Measurements from ENCODE around the gene MAD2L2. TPM values are rescaled to one million over a fixed set of nuclear protein-coding genes. Genes with fewer than 3 reads are reported as not detected.
A peak's percentile ranks its signal among the peaks of the same experiment; 100 is the strongest.

The MAD2L2 gene
- total RNA-seq (ENCODE audit: unreplicated experiment) = 28.0 TPM
- long read RNA-seq, transcript MAD2L2-207 (9 exons, 1,118 nt) = major isoform, 15 of 22 reads
- long read RNA-seq, partial matches to known transcripts = 2 of 22 reads
- long read RNA-seq, other reads (novel, unspliced or antisense) = 1 of 22 reads

- H3K9me3 Mint-ChIP-seq (ENCODE audit: unreplicated experiment) = no peaks in the 10 kb centered on the region
- no peak within 1 kb of the TSS for H3K27ac Mint-ChIP-seq (ENCODE audit: unreplicated experiment)
- TF ChIP-seq CTCF (IDR thresholded peaks at IDR 0.05; ENCODE audit: unreplicated experiment) = no peak
- H3K36me3 Mint-ChIP-seq (ENCODE audit: low read depth, unreplicated experiment) = no peaks in the 10 kb centered on the region
- peaks cover 2% of the 10 kb centered on the region for H3K4me1 Mint-ChIP-seq (ENCODE audit: unreplicated experiment)
- H3K4me3 Mint-ChIP-seq (ENCODE audit: unreplicated experiment) = peak within 1 kb of the TSS; percentile 94
- DNase-seq (ENCODE audit: low spot score) = peak; percentile 77
- peaks cover 8% of the 10 kb centered on the region for H3K27me3 Mint-ChIP-seq (ENCODE audit: unreplicated experiment)
These were observed at the start of gene MAD2L2 for GRCh38 chr1:11681071-11681771. Gene MAD2L2, minus strand, starts transcription at chr1:11681148. Its CDS starts 547 bp downstream, at chr1:11680601.

GRCh38 chr1:11730429-11730891 is 49.5 kb upstream of the MAD2L2 start:
- peak; percentile 28 for DNase-seq (ENCODE audit: low spot score)
- Mint-ChIP-seq H3K27ac (ENCODE audit: unreplicated experiment) (peak overlapping the region; percentile 90), H3K4me1 (ENCODE audit: unreplicated experiment) (peaks cover 23% of the 10 kb centered on the region), H3K36me3 (ENCODE audit: low read depth, unreplicated experiment) (no peaks in the 10 kb centered on the region), H3K9me3 (ENCODE audit: unreplicated experiment) (no peaks in the 10 kb centered on the region), H3K4me3 (ENCODE audit: unreplicated experiment) (no peak overlapping the region), H3K27me3 (ENCODE audit: unreplicated experiment) (peaks cover 4% of the 10 kb centered on the region)
- no peak for TF ChIP-seq CTCF (IDR thresholded peaks at IDR 0.05; ENCODE audit: unreplicated experiment)

GRCh38 chr1:11729498-11730428 is 48.8 kb upstream of the MAD2L2 start:
- peak overlapping the region; percentile 17 for H3K4me3 Mint-ChIP-seq (ENCODE audit: unreplicated experiment)

GRCh38 chr1:11729155-11729497 is 48.2 kb upstream of the MAD2L2 start:
- Mint-ChIP-seq H3K9me3 (ENCODE audit: unreplicated experiment) (no peaks in the 10 kb centered on the region), H3K4me1 (ENCODE audit: unreplicated experiment) (peaks cover 23% of the 10 kb centered on the region), H3K27ac (ENCODE audit: unreplicated experiment) (no peak overlapping the region)

More at GRCh38 chr1:11729498-11730428, 48.8 kb upstream of the MAD2L2 start:
- H3K27ac Mint-ChIP-seq (ENCODE audit: unreplicated experiment) = peak overlapping the region; percentile 90
- H3K4me1 Mint-ChIP-seq (ENCODE audit: unreplicated experiment) = peaks cover 23% of the 10 kb centered on the region
- H3K9me3 Mint-ChIP-seq (ENCODE audit: unreplicated experiment) = no peaks in the 10 kb centered on the region
- peaks cover 4% of the 10 kb centered on the region for H3K27me3 Mint-ChIP-seq (ENCODE audit: unreplicated experiment)
- H3K36me3 Mint-ChIP-seq (ENCODE audit: low read depth, unreplicated experiment) = no peaks in the 10 kb centered on the region
- TF ChIP-seq CTCF (IDR thresholded peaks at IDR 0.05; ENCODE audit: unreplicated experiment) = no peak
- DNase-seq (ENCODE audit: low spot score) = no peak

More at GRCh38 chr1:11729155-11729497, 48.2 kb upstream of the MAD2L2 start:
- no peak overlapping the region for H3K4me3 Mint-ChIP-seq (ENCODE audit: unreplicated experiment)
- H3K36me3 Mint-ChIP-seq (ENCODE audit: low read depth, unreplicated experiment) = no peaks in the 10 kb centered on the region
- no peak for TF ChIP-seq CTCF (IDR thresholded peaks at IDR 0.05; ENCODE audit: unreplicated experiment)
- no peak for DNase-seq (ENCODE audit: low spot score)
- H3K27me3 Mint-ChIP-seq (ENCODE audit: unreplicated experiment) = peaks cover 4% of the 10 kb centered on the region
